HL-60 (cell line): ENCODE results near the gene DMC1.
"Not testable (repeated sequence)": the region's sequence is repeated elsewhere in the genome, so short reads cannot be mapped to it uniquely, and the experiment has no call there.

Source experiments
- DNase-seq, 2 experiments: peaks; one replicate each; pipeline ENCODE4 v3.0.0-alpha.2; 2010 to 2020; ENCODE audit warnings: low read depth in 1 of 2, low spot score in 1 of 2
- H3K27ac ChIP-seq: fragments of 250-450 bp; sonication (Bioruptor Pico); replicated peaks from 2 replicates; pipeline ENCODE4 v1.5.1; 2020; ENCODE audit warnings: mild to moderate bottlenecking, moderate library complexity
- H3K27me3 ChIP-seq: fragments of 250-450 bp; sonication (Bioruptor Pico); 2 replicates; pipeline ENCODE4 v1.5.1; 2021; ENCODE audit warnings: mild to moderate bottlenecking, moderate library complexity; ENCODE audit not compliant: insufficient read depth, poor library complexity, severe bottlenecking
- H3K4me3 ChIP-seq: replicated peaks from 2 replicates; pipeline ENCODE4 v1.5.1; 2011; ENCODE audit warnings: mild to moderate bottlenecking, control low read depth, low read length; ENCODE audit not compliant: insufficient read depth
- GABPA ChIP-seq: IDR thresholded peaks from 2 replicates; pipeline ENCODE4 v1.6.1; 2012; ENCODE audit warnings: low read depth
- POLR2AphosphoS5 ChIP-seq: IDR thresholded peaks from 2 replicates; pipeline ENCODE4 v1.6.1; 2012; ENCODE audit warnings: low read depth
- SPI1 ChIP-seq: IDR thresholded peaks from 2 replicates; pipeline ENCODE4 v1.6.1; 2012; ENCODE audit warnings: low read depth, mild to moderate bottlenecking, borderline replicate concordance
- TF ChIP-seq, protein P1 (sequence below): IDR thresholded peaks from 2 replicates; pipeline ENCODE4 v1.6.1; 2012; ENCODE audit warnings: low read depth; ENCODE audit not compliant: insufficient replicate concordance
- TF ChIP-seq, protein P2 (sequence below): IDR thresholded peaks from one replicate; pipeline ENCODE4 v1.5.1; 2011; ENCODE audit warnings: low read length, control low read depth, inconsistent platforms; ENCODE audit not compliant: insufficient read depth

DMC1 gene

DNA sequence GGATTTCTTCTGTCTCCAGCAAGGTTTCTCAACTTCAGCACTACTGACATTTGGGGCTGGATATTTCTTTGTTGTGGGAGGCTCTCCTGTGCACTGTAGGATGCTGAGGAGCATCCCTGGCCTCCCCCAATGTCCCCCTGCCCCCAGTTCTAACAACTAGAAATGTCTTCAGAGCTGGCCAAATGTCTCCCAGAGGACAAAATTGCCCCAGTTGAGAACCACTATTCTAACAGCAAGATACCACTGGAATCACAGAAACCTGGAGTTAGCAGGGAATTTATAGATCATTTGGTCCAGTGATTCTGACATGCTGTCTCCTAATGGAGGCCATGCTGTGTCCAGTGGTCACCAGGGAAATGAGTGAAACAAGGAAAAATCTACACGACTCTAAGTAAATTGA, 32.2 kb upstream of the DMC1 start:
- Histone ChIP-seq H3K4me3 (no peak overlapping the region), H3K27me3 (peaks cover 3% of the 10 kb centered on the region), H3K27ac (no peak overlapping the region)
- DNase-seq: no peak
- TF ChIP-seq, protein P1, sequence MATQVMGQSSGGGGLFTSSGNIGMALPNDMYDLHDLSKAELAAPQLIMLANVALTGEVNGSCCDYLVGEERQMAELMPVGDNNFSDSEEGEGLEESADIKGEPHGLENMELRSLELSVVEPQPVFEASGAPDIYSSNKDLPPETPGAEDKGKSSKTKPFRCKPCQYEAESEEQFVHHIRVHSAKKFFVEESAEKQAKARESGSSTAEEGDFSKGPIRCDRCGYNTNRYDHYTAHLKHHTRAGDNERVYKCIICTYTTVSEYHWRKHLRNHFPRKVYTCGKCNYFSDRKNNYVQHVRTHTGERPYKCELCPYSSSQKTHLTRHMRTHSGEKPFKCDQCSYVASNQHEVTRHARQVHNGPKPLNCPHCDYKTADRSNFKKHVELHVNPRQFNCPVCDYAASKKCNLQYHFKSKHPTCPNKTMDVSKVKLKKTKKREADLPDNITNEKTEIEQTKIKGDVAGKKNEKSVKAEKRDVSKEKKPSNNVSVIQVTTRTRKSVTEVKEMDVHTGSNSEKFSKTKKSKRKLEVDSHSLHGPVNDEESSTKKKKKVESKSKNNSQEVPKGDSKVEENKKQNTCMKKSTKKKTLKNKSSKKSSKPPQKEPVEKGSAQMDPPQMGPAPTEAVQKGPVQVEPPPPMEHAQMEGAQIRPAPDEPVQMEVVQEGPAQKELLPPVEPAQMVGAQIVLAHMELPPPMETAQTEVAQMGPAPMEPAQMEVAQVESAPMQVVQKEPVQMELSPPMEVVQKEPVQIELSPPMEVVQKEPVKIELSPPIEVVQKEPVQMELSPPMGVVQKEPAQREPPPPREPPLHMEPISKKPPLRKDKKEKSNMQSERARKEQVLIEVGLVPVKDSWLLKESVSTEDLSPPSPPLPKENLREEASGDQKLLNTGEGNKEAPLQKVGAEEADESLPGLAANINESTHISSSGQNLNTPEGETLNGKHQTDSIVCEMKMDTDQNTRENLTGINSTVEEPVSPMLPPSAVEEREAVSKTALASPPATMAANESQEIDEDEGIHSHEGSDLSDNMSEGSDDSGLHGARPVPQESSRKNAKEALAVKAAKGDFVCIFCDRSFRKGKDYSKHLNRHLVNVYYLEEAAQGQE: no peak
- TF ChIP-seq, protein P2, sequence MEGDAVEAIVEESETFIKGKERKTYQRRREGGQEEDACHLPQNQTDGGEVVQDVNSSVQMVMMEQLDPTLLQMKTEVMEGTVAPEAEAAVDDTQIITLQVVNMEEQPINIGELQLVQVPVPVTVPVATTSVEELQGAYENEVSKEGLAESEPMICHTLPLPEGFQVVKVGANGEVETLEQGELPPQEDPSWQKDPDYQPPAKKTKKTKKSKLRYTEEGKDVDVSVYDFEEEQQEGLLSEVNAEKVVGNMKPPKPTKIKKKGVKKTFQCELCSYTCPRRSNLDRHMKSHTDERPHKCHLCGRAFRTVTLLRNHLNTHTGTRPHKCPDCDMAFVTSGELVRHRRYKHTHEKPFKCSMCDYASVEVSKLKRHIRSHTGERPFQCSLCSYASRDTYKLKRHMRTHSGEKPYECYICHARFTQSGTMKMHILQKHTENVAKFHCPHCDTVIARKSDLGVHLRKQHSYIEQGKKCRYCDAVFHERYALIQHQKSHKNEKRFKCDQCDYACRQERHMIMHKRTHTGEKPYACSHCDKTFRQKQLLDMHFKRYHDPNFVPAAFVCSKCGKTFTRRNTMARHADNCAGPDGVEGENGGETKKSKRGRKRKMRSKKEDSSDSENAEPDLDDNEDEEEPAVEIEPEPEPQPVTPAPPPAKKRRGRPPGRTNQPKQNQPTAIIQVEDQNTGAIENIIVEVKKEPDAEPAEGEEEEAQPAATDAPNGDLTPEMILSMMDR: no peak
- no peak for TF ChIP-seq SPI1
- TF ChIP-seq POLR2AphosphoS5: no peak
- no peak for TF ChIP-seq GABPA

DNA sequence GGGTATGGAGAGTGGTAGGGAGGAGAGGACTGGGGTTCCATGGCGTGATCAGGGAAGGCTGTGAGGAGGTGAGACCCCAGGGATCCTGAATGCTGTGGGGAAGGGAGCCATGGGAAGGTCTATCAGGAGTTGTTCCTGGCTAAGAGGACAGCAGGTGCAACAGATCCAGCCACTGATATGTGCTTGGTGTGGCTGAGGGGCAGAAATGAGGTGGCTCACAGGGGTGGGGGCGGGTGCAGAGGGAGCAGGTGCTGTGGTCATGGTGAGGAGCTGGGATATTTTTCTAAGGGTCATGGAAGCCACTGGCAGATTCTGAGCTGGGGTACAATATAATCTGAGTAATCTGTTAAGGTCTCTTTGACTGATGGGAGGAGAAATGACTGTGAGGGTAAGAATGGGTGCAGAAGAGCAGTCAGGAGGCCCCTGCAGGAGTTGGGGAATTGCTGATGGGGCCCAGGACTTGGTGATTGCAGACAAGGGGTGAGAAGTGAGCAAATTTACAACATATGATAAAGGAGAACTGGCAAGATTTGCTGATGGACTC, 31.3 kb upstream of the DMC1 start:
- Histone ChIP-seq H3K27me3 (peaks cover 3% of the 10 kb centered on the region), H3K4me3 (no peak overlapping the region), H3K27ac (no peak overlapping the region)
- TF ChIP-seq, protein P1: no peak
- DNase-seq: no peak

DNA sequence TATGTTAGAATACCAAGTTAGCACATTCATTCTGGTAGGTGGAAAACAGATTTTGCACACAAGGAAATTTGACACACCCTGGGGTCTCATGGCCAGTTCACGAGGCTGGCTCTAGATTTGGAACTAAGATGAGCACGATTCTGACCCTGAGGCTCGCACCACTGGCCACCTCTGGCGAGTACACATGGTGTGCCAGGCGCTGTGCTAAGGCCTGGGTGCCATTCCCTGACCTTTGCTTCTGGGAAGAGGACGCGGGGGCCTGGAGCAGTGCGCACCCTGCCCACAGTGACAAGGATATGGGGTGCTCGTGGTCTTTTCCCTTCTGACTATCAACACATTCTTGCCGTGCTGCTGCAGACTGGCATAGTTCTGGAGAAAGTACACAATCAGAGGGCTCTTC, 29.5 kb upstream of the DMC1 start:
- DNase-seq: no peak
- no peak overlapping the region for H3K4me3 ChIP-seq
- TF ChIP-seq, protein P2: no peak
- TF ChIP-seq, protein P1: no peak
- TF ChIP-seq POLR2AphosphoS5 (no peak), GABPA (no peak), SPI1 (no peak)
- H3K27ac ChIP-seq: no peak overlapping the region
- peaks cover 3% of the 10 kb centered on the region for H3K27me3 ChIP-seq

DNA sequence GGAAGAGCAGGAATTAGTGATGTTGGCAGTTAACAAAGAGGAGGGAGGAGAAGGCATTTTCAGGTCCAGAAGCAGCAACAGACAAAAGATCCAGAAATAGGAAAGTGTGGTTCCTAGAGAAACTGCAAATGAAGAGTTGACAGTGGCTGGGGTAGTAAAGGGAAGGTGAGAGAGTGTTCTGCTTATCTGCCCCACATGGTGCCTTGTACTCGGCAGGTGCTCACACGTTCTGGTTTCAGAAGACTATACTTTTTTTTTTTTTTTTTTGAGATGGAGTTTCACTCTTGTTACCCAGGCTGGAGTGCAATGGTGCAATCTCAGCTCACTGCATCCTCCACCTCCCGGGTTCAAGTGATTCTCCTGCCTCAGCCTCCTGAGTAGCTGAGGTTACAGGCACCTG, 12.9 kb upstream of the DMC1 start:
- not testable (repeated sequence) for DNase-seq, H3K27ac ChIP-seq, H3K4me3 ChIP-seq

More for the DNA sequence above, 12.9 kb upstream of the DMC1 start:
- not testable (repeated sequence) for H3K27me3 ChIP-seq
